Activated CD4-positive, alpha-beta T cell treated with anti-CD3 and anti-CD28 coated beads, Interleukin-2, amount 10 ng/mL, durations not matched to agents 24 days and 14 days (primary cell): Measurements from ENCODE around the gene GFRA3. TPM values are rescaled to one million over a fixed set of nuclear protein-coding genes. Genes with fewer than 3 reads are reported as not detected.
A peak's percentile ranks its signal among the peaks of the same experiment; 100 is the strongest.

Experiments
- DNase-seq: peaks from one replicate; pipeline ENCODE4 v3.0.0; 2022
- H3K27ac Mint-ChIP-seq: one replicate; pipeline ENCODE4 v1.8.0; 2022; ENCODE audit warnings: mild to moderate bottlenecking, mixed read lengths
- H3K27me3 Mint-ChIP-seq: one replicate; pipeline ENCODE4 v1.8.0; 2022; ENCODE audit warnings: mixed read lengths
- H3K36me3 Mint-ChIP-seq: one replicate; pipeline ENCODE4 v1.8.0; 2022; ENCODE audit warnings: low read depth, mild to moderate bottlenecking, mixed read lengths
- H3K4me1 Mint-ChIP-seq: one replicate; pipeline ENCODE4 v1.8.0; 2021; ENCODE audit warnings: mixed read lengths
- H3K4me3 Mint-ChIP-seq: one replicate; pipeline ENCODE4 v1.8.0; 2022; ENCODE audit warnings: mild to moderate bottlenecking, moderate library complexity, mixed read lengths
- H3K9me3 Mint-ChIP-seq: one replicate; pipeline ENCODE4 v1.8.0; 2021; ENCODE audit warnings: mixed read lengths
- intact Hi-C: fragments of 100-400 bp; cut with micrococcal nuclease; formaldehyde crosslinking; loops from one replicate; pipeline ENCODE4 v1.15.1; 2023
- total RNA-seq: library from RNA; stranded (reverse); gene quantifications from 2 replicates; pipeline ENCODE4 v1.2.3, GENCODE V29; 2022

Gene GFRA3
- total RNA-seq, 1 donor from 2014 or later = not detected

DNA sequence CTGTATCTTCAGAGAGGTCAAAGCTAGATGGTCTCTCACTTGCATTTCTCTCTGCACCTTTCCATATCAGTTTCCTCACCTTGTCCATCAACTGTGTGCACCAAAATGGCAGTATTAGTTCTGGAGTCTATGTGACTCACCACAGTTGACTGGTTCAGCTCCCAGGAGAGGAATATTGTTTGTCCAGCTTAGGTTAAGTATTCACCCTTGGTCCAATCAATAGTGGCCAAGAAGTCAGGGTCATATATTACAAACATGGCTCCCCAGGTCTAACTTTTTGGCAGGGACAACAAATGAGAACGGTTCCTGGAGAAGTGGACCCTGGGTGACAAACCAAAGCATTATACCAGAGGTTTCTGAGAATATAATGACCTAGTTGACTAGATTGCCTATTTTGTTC lies 36.4 kb downstream of the GFRA3 start:
- H3K27me3 Mint-ChIP-seq = peaks cover 34% of the 10 kb centered on the region
- H3K27ac Mint-ChIP-seq = no peak overlapping the region
- no peaks in the 10 kb centered on the region for H3K9me3 Mint-ChIP-seq
- H3K36me3 Mint-ChIP-seq = no peaks in the 10 kb centered on the region
- H3K4me1 Mint-ChIP-seq = peaks cover 12% of the 10 kb centered on the region
- H3K4me3 Mint-ChIP-seq = no peak overlapping the region
- intact Hi-C loops = no loop called here
- no peak for DNase-seq

DNA sequence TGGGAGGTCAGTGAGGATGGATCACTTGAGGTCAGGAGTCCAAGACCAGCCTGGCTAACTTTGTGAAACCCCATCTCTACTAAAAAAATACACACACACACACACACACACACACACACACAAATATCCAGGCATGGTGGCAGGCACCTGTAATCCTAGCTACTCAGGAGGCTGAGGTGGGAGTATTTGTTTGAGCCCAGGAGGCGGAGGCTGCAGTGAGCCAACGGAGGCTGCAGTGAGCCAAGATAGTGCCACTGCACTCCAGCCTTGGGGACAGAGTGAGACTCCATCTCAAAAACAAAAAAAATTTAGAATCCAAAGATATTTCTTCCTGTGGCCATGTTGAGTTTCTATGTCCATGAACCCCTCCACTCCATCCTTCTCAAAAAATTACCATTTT lies 39.8 kb downstream of the GFRA3 start:
- no peaks in the 10 kb centered on the region for H3K4me1 Mint-ChIP-seq
- DNase-seq = no peak
- H3K9me3 Mint-ChIP-seq = no peaks in the 10 kb centered on the region
- H3K36me3 Mint-ChIP-seq = no peaks in the 10 kb centered on the region
- peaks cover 13% of the 10 kb centered on the region for H3K27me3 Mint-ChIP-seq
- H3K27ac Mint-ChIP-seq = no peak overlapping the region
- H3K4me3 Mint-ChIP-seq = no peak overlapping the region
- intact Hi-C loops = no loop called here

DNA sequence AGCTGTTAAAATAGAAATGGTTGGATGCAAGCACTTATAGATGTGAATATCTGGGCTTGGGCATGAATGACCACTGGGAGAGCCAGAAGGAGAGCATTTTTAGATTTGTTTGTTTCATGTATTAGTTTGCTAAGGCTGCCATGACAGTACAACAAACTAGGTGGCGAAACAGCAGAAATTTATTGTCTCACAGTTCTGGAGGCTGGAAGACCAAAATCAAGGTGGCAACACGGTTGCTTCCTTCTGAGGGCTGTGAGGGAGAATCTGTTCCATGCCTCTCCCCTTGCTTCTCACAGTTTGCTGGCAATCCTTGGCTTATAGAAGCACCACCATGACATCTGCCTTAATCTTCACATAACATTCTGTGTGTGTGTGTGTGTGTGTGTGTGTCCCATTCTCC lies 41.1 kb downstream of the GFRA3 start:
- no peak for DNase-seq
- Mint-ChIP-seq H3K4me1 (no peaks in the 10 kb centered on the region), H3K4me3 (no peak overlapping the region), H3K9me3 (no peaks in the 10 kb centered on the region), H3K27me3 (peaks cover 7% of the 10 kb centered on the region), H3K27ac (no peak overlapping the region), H3K36me3 (no peaks in the 10 kb centered on the region)
- intact Hi-C loops = no loop called here

DNA sequence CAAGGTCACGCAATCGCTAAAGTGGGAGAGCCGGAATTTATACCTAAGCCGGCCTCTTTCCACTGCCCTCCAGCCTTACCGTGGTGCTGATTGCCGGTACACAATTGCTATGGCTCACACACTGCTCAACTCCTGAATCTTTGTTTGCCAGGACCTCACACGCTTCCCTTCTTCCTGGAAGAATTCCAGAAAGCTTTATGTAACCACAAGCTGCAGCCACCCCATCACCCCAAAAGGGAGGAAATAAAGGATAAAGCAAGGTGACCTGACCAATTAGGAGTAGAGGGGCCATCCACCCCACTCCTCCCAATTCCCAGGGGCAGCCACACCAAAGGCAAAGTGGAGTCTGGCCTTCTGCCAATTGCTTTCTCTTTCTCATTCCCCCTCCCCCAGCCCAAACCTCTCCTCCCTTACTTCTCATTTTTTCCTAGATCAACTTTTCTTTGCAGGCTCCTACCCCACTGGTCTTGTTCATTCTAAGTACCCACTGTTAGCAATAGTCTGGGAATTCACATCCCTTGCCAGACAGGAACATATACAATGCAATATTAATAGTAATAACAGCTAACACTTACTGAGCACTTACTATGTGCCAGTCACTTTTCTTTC lies 43.3 kb downstream of the GFRA3 start:
- H3K27ac Mint-ChIP-seq = no peak overlapping the region
- H3K36me3 Mint-ChIP-seq = no peaks in the 10 kb centered on the region
- peaks cover under 1% of the 10 kb centered on the region for H3K9me3 Mint-ChIP-seq
- peaks cover 7% of the 10 kb centered on the region for H3K27me3 Mint-ChIP-seq
- no peak for DNase-seq
- intact Hi-C loops = no loop called here
- H3K4me3 Mint-ChIP-seq = no peak overlapping the region
- no peaks in the 10 kb centered on the region for H3K4me1 Mint-ChIP-seq

DNA sequence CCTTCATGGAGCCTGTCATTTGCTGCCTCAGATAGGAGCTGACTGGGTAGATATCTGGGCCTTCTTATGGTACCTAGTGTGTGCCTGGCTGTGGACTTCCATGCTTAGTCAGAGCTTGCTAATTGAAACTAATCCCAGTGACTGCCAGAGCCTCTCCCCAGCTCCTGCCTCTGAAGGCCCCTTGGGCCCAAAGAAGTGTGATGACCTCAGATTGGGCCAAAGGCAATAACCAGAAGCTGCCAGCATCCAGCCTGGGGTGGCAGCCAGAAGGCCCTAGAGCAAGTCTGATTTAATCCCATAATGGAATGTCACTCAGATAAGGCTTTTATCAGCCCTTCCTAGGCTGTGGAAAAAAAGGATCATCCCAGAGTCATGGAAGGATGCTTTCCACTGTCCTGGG lies 44.2 kb downstream of the GFRA3 start:
- H3K4me1 Mint-ChIP-seq = no peaks in the 10 kb centered on the region
- H3K4me3 Mint-ChIP-seq = no peak overlapping the region
- peaks cover 3% of the 10 kb centered on the region for H3K9me3 Mint-ChIP-seq
- DNase-seq = no peak
- H3K27ac Mint-ChIP-seq = no peak overlapping the region
- peaks cover 9% of the 10 kb centered on the region for H3K27me3 Mint-ChIP-seq
- intact Hi-C loops = no loop called here
- no peaks in the 10 kb centered on the region for H3K36me3 Mint-ChIP-seq

DNA sequence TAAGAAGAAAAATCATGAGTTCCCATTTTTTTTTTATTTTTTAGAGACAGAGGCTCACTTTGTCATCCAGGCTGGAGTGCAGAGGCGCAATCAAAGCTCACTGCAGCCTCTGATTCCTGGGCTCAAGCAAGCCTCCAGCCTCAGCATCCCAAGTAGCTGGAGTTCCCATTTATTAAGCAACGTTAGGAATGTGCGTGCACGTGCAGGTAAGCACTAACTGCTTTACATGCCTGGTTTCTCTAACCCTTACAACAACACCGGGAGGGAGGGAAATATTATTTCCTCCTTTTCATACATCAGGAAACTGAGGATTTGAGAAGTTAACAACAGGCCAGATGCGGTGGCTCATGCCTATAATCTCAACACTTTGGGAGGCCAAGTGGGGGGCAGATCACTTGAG lies 45.0 kb downstream of the GFRA3 start:
- no peaks in the 10 kb centered on the region for H3K4me1 Mint-ChIP-seq

DNA sequence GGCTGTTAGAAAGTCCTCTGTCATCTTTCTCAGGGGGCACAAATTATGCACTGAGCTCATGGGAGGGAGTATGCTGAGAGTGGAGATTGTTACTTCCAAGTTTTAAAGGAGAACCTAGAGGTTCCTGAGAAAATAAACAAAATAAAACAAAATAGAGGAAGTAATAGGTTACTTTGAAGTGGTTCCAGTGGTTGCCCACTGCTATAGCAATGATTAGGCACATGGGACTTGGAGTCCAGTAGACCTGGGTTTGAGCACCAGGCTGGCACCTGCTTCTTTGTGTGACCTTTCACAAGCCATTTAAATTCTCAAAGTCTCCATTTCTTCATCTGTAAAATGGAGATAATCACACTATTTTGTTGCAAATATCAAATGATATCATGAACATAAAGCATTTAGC lies 47.5 kb downstream of the GFRA3 start:
- H3K9me3 Mint-ChIP-seq = peaks cover 3% of the 10 kb centered on the region
- intact Hi-C loops = no loop called here
- DNase-seq = no peak
- H3K4me1 Mint-ChIP-seq = peaks cover 5% of the 10 kb centered on the region
- H3K27me3 Mint-ChIP-seq = peaks cover 24% of the 10 kb centered on the region
- no peaks in the 10 kb centered on the region for H3K36me3 Mint-ChIP-seq
- H3K27ac Mint-ChIP-seq = no peak overlapping the region
- no peak overlapping the region for H3K4me3 Mint-ChIP-seq

More for the DNA sequence above, 45.0 kb downstream of the GFRA3 start:
- peaks cover 12% of the 10 kb centered on the region for H3K27me3 Mint-ChIP-seq
- H3K36me3 Mint-ChIP-seq = no peaks in the 10 kb centered on the region
- no peak overlapping the region for H3K4me3 Mint-ChIP-seq
- intact Hi-C loops = no loop called here
- no peak for DNase-seq
- H3K27ac Mint-ChIP-seq = no peak overlapping the region
- H3K9me3 Mint-ChIP-seq = peaks cover 3% of the 10 kb centered on the region

DNA sequence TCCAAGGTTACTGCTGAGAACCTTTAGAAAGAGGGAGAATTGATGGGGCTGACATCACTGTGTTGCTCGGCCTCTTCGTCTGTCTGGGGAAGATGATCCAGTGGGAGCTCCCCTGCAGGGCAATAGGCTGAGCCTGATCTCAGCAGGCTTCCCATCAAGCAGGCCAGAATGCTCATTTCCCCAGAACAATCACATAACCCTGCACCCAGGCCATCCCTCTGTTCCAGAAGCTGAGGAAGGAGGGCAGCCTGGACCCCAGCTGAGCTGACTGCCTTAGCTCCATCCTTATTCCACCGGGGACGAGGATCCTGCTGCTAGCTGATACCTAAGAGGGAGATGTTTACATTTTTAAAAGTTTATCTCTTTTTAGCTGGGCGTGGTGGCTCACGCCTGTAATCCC lies 49.7 kb downstream of the GFRA3 start:
- no peak for DNase-seq
- intact Hi-C loops = no loop called here
- H3K36me3 Mint-ChIP-seq = no peaks in the 10 kb centered on the region
- H3K4me3 Mint-ChIP-seq = no peak overlapping the region
- H3K27ac Mint-ChIP-seq = no peak overlapping the region
- peaks cover 3% of the 10 kb centered on the region for H3K9me3 Mint-ChIP-seq
- H3K27me3 Mint-ChIP-seq = peaks cover 22% of the 10 kb centered on the region
- peaks cover 5% of the 10 kb centered on the region for H3K4me1 Mint-ChIP-seq

DNA sequence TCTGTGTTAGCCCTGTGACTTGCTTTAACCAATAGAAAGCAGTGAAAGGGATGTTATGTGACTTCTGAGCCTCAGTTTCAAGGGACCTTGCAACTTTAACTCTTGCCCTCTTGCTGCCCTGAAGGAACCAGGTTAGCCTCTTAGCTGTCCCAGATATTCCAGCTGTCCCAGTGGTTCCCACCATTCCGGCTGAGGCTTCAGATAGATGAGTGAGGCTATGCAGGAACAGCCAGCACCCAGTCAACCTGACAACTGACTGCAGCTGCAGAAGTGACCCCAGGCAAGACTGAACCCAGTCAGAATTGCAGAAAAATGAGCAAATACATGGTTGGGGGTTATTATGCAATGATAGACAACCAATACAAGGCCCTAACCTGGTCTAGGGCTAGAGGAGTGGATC lies 50.9 kb downstream of the GFRA3 start:
- no peak for DNase-seq
- peaks cover 3% of the 10 kb centered on the region for H3K9me3 Mint-ChIP-seq
- peaks cover 19% of the 10 kb centered on the region for H3K27me3 Mint-ChIP-seq
- H3K27ac Mint-ChIP-seq = no peak overlapping the region
- no peak overlapping the region for H3K4me3 Mint-ChIP-seq
- peaks cover 5% of the 10 kb centered on the region for H3K4me1 Mint-ChIP-seq
- H3K36me3 Mint-ChIP-seq = no peaks in the 10 kb centered on the region
- intact Hi-C loops = no loop called here

DNA sequence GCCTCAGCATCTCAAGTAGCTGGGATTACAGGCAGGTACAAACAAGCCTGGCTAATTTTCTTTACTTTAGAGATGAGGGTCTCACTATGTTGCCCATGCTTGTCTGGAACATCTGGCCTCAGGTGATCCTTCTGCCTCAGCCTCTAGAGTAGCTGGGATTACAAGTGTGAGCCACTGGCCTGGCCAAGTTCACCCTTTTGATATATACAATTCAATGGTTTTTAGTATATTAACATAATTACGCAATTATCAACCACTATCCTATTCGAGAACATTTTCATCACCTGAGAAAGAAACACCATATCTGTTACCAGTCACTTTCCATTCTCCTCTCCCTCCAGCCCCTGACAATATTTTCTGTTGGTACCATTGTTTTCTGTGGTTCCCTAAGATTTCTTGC lies 57.6 kb downstream of the GFRA3 start:
- H3K4me1 Mint-ChIP-seq = peaks cover 10% of the 10 kb centered on the region
- intact Hi-C loops = no loop called here
- no peaks in the 10 kb centered on the region for H3K27me3 Mint-ChIP-seq
- peaks cover 4% of the 10 kb centered on the region for H3K36me3 Mint-ChIP-seq
- no peak for DNase-seq
- no peaks in the 10 kb centered on the region for H3K9me3 Mint-ChIP-seq
- H3K27ac Mint-ChIP-seq = no peak overlapping the region
- no peak overlapping the region for H3K4me3 Mint-ChIP-seq

DNA sequence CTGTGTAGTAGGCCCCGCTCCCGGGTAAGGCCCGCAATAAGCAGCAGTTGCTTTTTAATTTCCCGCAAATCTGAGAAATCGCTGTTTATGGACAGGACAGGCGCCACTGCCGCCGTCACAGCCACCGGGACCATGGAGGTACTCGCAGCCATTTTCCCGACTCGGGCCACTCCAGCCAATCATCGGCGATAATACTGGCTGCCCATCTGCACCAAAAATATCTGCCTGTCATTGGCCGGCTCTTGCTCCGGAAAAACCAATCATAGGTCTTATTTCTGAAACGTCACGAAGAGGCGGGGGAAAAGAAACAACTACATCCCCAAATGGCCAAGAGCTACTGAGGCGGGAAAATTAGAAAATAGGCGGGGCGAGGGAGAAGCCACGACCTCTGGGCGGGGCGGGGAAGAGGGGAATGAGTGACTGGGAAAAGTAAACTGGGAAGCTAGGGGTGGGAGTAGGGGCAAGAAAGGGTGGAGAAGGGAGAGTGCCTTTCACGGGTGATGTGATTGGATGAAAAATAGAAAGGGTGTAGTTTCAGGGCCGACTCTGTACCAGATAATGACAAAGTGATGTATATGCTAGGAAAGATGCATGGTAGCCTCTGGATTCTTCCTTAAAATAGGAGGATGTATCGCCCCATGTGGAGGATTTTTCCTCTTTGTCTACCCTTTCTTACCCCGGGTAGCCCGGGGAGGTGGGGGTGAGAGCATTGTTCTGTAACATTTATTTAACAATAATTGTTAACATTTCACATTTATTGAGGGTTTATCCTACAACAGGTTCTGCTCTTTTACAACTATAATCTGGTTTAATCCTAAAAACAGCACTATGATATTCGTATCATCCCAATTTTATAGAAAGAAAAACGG lies 61.0 kb downstream of the GFRA3 start, which contains the start of gene CDC23:
Gene CDC23, minus strand, starts transcription at position 163 of the 869 bp plus-strand sequence. Its CDS starts 11 bp downstream, at position 152.
- Mint-ChIP-seq H3K27ac (peak within 1 kb of the TSS; percentile 96), H3K36me3 (peaks cover 9% of the 10 kb centered on the region), H3K27me3 (no peaks in the 10 kb centered on the region), H3K4me3 (peak within 1 kb of the TSS; percentile 97), H3K9me3 (no peaks in the 10 kb centered on the region), H3K4me1 (peaks cover 14% of the 10 kb centered on the region)
- intact Hi-C loops = loop anchor here (1.0 to 5.0 kb wide), 6 partner anchors 35 to 984 kb away; partner anchors contain the start of genes BRD8, ETF1, HSPA9 and SIL1
- DNase-seq = peak; percentile 98

DNA sequence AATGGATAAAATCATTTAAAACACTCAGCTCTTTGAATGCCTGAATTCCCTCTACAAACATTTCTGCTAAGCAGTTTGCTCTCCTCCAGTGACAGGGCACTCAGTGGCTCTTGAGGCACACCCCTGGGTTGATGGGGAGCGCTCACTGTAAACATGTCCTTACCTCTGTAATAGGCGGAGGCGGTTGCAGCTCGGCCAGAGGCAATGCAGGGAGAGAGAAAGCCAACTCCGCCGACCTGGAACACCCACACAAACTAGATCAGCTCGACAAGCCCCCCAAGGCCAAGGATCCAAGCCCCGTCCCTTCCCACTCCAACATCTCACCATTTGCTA lies 61.6 kb downstream of the GFRA3 start:
- Mint-ChIP-seq H3K27me3 (no peaks in the 10 kb centered on the region), H3K9me3 (no peaks in the 10 kb centered on the region), H3K36me3 (peaks cover 12% of the 10 kb centered on the region), H3K27ac (peak overlapping the region; percentile 96), H3K4me3 (peak overlapping the region; percentile 97), H3K4me1 (peaks cover 17% of the 10 kb centered on the region)
- intact Hi-C loops = loop anchor here (1.0 to 5.0 kb wide), 6 partner anchors 34 to 985 kb away; partner anchors contain the start of genes BRD8, ETF1, HSPA9 and SIL1
- no peak for DNase-seq

DNA sequence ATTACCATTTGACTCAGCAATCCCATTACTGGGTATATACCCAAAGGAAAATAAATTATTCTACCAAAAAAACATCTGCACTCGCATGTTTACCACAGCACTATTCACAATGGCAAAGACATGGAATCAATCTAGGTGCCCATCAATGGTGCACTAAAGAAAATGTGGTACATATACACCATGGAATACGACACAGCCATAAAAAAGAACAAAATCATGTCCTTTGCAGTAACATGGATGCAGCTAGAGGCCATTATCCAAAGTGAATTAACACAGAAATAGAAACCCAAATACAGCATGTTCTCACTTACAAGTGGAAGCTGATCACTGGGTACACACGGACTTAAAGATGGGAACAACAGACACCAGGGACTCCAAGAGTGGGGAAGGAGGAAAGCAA lies 63.4 kb downstream of the GFRA3 start:
- Mint-ChIP-seq H3K36me3 (peaks cover 12% of the 10 kb centered on the region), H3K4me3 (peak overlapping the region; percentile 45), H3K4me1 (peaks cover 17% of the 10 kb centered on the region), H3K27ac (no peak overlapping the region), H3K27me3 (no peaks in the 10 kb centered on the region), H3K9me3 (no peaks in the 10 kb centered on the region)
- intact Hi-C loops = loop anchor here (5.0 kb wide), 2 partner anchors 366 to 986 kb away; partner anchors contain the start of genes HSPA9 and SIL1
- no peak for DNase-seq
